Gastrocnemius medialis (tissue), 4 donors: Measurements from ENCODE around the gene TLE5.

Experiments used
- POLR2A ChIP-seq, 2 donors: fragments of 450-650 bp; IDR thresholded peaks; one replicate each; pipeline ENCODE4 v1.6.1; 2017; ENCODE audit warnings: antibody characterized with exemption in 2 of 2, mild to moderate bottlenecking in 2 of 2, moderate library complexity in 2 of 2
- TF ChIP-seq, protein P1 (sequence below), 5 experiments: fragments of 450-650 bp in 3 of 5; fragments of 200-600 bp in 2 of 5; sonication (generic) in 2 of 5; IDR thresholded peaks in 4 of 5; conservative IDR thresholded peaks in 1 of 5; 1 replicate in 4 of 5; 2 replicates in 1 of 5; pipeline ENCODE4 v1.5.1; 2016 to 2019; ENCODE audit warnings: antibody characterized with exemption in 5 of 5, mild to moderate bottlenecking in 3 of 5, moderate library complexity in 3 of 5

DNA sequence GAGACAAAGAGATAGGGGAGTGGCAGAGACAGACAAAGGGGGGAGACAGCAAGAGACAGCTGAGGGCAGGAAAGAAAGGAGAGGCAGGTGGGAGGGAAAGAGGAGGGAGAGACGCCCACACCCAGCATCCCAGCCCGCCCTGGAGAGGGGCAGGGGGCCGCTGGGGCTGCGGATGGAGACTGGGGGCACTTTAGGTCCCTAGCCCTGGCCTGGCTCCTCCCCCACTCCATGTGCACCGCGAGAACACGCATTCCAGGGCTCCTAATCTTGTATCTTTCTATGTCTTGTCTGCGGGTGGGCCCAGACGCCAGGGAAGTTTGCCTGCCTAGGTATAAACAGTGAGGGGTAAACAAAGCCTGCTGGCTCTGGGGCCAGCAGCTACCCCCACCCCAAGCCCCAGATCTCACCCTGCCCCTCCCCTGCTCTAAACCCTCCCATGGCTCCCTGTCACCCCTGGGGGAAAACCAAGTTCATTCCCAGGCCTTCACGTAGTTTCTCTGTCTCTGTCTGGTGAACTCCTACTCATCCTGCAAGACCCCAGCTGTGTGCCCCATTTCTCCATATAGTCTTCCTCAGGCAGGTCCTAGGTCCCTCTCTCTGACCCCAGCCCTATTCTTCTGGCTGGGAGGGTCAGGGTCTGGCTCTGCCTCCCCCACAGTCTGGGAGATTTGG is 5.7 kb downstream of the TLE5 start:
- TF ChIP-seq, protein P1, sequence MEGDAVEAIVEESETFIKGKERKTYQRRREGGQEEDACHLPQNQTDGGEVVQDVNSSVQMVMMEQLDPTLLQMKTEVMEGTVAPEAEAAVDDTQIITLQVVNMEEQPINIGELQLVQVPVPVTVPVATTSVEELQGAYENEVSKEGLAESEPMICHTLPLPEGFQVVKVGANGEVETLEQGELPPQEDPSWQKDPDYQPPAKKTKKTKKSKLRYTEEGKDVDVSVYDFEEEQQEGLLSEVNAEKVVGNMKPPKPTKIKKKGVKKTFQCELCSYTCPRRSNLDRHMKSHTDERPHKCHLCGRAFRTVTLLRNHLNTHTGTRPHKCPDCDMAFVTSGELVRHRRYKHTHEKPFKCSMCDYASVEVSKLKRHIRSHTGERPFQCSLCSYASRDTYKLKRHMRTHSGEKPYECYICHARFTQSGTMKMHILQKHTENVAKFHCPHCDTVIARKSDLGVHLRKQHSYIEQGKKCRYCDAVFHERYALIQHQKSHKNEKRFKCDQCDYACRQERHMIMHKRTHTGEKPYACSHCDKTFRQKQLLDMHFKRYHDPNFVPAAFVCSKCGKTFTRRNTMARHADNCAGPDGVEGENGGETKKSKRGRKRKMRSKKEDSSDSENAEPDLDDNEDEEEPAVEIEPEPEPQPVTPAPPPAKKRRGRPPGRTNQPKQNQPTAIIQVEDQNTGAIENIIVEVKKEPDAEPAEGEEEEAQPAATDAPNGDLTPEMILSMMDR (IDR thresholded peaks at IDR 0.05 in 4 of 5, conservative IDR thresholded peaks at IDR 0.05 in 1 of 5): no peak
- TF ChIP-seq POLR2A (IDR thresholded peaks at IDR 0.05): no peak
